Aorta (tissue), 5 donors: Measurements from ENCODE around the gene ZBTB44. TPM values are rescaled to one million over a fixed set of nuclear protein-coding genes. Genes with fewer than 3 reads are reported as not detected.
"Not testable (repeated sequence)": the region's sequence is repeated elsewhere in the genome, so short reads cannot be mapped to it uniquely, and the experiment has no call there.

Experiments used
- ATAC-seq: fragments of 200-7000 bp; cut with Tn5 transposase; one replicate; pipeline ENCODE4 v1.9.1; 2022; ENCODE audit warnings: moderate library complexity; ENCODE audit not compliant: low FRiP score
- DNase-seq, 2 donors: peaks; one replicate each; pipeline ENCODE4 v3.0.0-alpha.2; 2020
- H3K27ac ChIP-seq, 2 donors: one replicate each; pipeline ENCODE4 v1.5.1; 2013; ENCODE audit warnings: low read length in 2 of 2, mild to moderate bottlenecking in 2 of 2, moderate library complexity in 2 of 2, control low read depth in 1 of 2, inconsistent platforms in 1 of 2, low read depth in 1 of 2
- H3K27me3 ChIP-seq, 2 donors: one replicate each; pipeline ENCODE4 v1.6.1; 2013; ENCODE audit warnings: control low read depth in 1 of 2, low read length in 1 of 2, mild to moderate bottlenecking in 1 of 2, moderate library complexity in 1 of 2; ENCODE audit not compliant: insufficient read depth in 2 of 2, control insufficient read depth in 1 of 2
- H3K36me3 ChIP-seq, 2 donors: one replicate each; pipeline ENCODE4 v1.6.1; 2013; ENCODE audit warnings: control low read depth in 1 of 2, low read length in 1 of 2, mild to moderate bottlenecking in 1 of 2; ENCODE audit not compliant: insufficient read depth in 2 of 2, control insufficient read depth in 1 of 2
- H3K4me1 ChIP-seq, 2 donors: one replicate each; pipeline ENCODE4 v1.6.1; 2013; ENCODE audit warnings: low read length in 2 of 2, control low read depth in 1 of 2, mild to moderate bottlenecking in 1 of 2, moderate library complexity in 1 of 2; ENCODE audit not compliant: insufficient read depth in 2 of 2, control insufficient read depth in 1 of 2
- H3K4me3 ChIP-seq, 2 donors: one replicate each; pipeline ENCODE4 v1.5.1; 2013; ENCODE audit warnings: low read length in 2 of 2, control low read depth in 1 of 2, mild to moderate bottlenecking in 1 of 2
- H3K9me3 ChIP-seq: one replicate; pipeline ENCODE4 v1.6.1; 2013; ENCODE audit warnings: mild to moderate bottlenecking, low read length; ENCODE audit not compliant: control insufficient read depth
- WGBS, 2 donors: extraction: QIAGEN DNeasy Blood & Tissue Kit; methylation state at CpG; one replicate each; pipeline ENCODE4 v1.1.7; 2013; 5-methylcytosine and 5-hydroxymethylcytosine counted together
- intact Hi-C, 2 donors: fragments of 100-400 bp; cut with DNase I; formaldehyde crosslinking; loops; one replicate each; pipeline versions ENCODE4 v1.14.2 to v1.15.0; 2022
- polyA plus RNA-seq, 2 donors: library from polyadenylated mRNA; stranded (reverse); fragments of 200-250 nt; gene quantifications; one replicate each; pipeline ENCODE4 v1.2.3, GENCODE V29; 2013
- total RNA-seq, 2 donors: library from RNA; stranded (reverse); fragmentation: NEBNext Ultra II Directional; extraction: Animal tissue kit (Norgen Biotek cat#: 25700); gene quantifications; one replicate each; pipeline ENCODE4 v1.2.1, GENCODE V29; 2021
- donor health status: healthy with polysubstance abuse.
- donor health status: Bipolar disorder and iron deficiency.
- donor health status: DM: no; HTN: no; CAD: no.
- donor health status: DM: no; HTN: no; CAD: no.
- donor health status: DM: yes; HTN: yes; CAD: no.

ZBTB44 gene
- total and polyA plus RNA-seq, 4 donors, result 8.3 to 50.2 (median 23.2) TPM

DNA sequence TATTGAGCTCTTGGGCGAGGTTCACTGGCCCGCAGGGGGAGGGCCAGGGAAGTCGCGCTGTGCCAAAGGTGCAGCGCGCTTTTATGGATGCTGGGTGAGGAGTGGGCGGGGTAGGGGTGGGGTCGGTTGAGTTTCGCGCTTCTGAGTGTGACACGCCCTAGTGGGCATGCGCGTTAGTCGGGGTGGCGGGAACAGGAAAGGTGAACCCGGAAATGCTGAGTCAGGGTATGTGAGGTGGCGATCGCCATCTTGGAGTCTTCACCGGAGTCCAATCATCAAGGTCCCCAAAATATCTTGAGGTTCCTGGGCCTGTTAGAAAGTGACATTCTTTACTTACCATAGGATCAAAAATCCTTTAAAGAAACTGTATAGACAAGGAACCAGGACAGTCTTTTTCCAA, 16.7 kb upstream of the ZBTB44 start:
- intact Hi-C loops, H3K27ac ChIP-seq, H3K4me3 ChIP-seq, DNase-seq, H3K36me3 ChIP-seq, H3K9me3 ChIP-seq, H3K4me1 ChIP-seq, ATAC-seq, H3K27me3 ChIP-seq: not testable (repeated sequence)
- 96 to 99% methylated on average over 19 of the region's 19 CpGs for WGBS, 2 donors

DNA sequence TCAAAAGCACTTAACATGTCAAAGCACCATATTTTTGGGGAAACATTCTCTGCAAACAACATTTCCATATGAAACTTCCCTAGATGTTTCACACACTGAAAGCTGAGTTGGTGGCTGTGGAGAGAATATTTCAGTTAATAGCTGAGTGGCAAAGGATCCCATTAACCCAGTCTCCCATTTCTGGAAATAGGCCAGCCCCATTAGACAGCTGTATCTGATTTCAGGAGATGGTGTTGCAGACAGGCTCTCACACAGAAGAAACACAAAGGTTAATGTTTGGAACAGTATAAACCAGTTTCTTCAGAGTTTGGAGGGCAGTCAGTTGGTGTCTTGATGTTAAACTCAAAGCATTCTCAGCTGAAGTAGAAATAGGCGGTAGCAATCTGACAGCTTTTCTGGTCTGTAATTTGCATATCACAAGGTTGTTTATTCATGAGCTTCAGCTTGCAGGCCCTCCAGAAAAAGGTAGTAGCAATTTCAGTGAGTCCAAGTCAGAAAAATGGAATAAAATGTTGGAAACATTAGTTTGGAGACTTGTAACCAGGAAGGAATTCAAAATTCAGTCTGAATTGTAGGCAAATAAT, 15.5 kb upstream of the ZBTB44 start:
- intact Hi-C loops, result no loop called here
- no peaks in the 10 kb centered on the region for H3K36me3 ChIP-seq
- no peaks in the 10 kb centered on the region for H3K27me3 ChIP-seq
- no peak overlapping the region for H3K27ac ChIP-seq
- no peak for DNase-seq
- H3K4me3 ChIP-seq, result no peak overlapping the region
- 90 to 97% methylated on average over 1 of the region's 1 CpG for WGBS, 2 donors
- no peaks in the 10 kb centered on the region for H3K9me3 ChIP-seq
- no peak for ATAC-seq
- H3K4me1 ChIP-seq, result no peaks in the 10 kb centered on the region

DNA sequence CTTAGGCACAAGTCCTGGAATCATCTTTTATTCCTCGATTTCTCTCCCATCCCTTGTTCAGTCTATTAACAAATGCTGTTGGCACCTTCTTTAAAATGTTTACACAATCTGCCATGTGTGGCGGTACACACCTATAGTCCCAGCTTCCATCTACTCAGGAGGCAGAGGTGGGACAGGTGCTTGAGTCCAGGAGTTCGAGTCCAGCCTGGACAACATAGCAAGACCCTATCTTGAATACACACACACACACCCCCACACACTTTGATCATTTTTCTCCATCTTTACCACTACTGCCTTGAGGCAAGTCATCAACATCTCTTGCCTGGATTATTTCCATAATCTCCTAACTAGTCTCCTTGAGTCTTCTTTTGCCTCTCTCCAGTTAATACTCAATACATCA, 13.7 kb upstream of the ZBTB44 start:
- no peaks in the 10 kb centered on the region for H3K4me1 ChIP-seq
- 91 to 92% methylated on average over 3 of the region's 3 CpGs for WGBS, 2 donors
- ATAC-seq (no peak), DNase-seq (no peak)
- H3K4me3 ChIP-seq, result no peak overlapping the region
- intact Hi-C loops, result no loop called here
- no peaks in the 10 kb centered on the region for H3K36me3 ChIP-seq
- no peaks in the 10 kb centered on the region for H3K9me3 ChIP-seq
- no peaks in the 10 kb centered on the region for H3K27me3 ChIP-seq
- no peak overlapping the region for H3K27ac ChIP-seq

DNA sequence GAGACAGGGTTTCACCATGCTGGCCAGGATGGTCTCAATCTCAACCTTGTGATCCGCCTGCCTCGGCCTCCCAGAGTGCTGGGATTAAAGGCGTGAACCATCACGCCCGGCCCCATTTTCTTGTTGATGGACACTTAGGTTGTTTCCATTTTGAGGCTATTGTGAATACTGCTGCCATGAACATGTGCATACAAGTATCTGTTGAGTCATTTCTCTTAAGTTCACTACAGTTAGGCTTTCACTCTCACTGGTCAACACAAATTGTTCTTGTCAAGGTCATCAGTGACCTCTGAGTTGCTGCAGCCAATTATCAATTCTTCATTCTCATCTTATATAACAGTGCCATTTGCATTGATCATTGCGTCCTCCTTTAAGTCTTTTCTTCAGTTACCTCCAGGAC, 13.0 kb upstream of the ZBTB44 start:
- peaks cover 2% of the 10 kb centered on the region for H3K9me3 ChIP-seq
- intact Hi-C loops, result no loop called here
- H3K36me3 ChIP-seq, result no peaks in the 10 kb centered on the region
- no peak overlapping the region for H3K27ac ChIP-seq
- H3K4me1 ChIP-seq, result no peaks in the 10 kb centered on the region
- no peak for ATAC-seq
- no peaks in the 10 kb centered on the region for H3K27me3 ChIP-seq
- DNase-seq, result no peak
- WGBS, 2 donors, result 89 to 98% methylated on average over 6 of the region's 6 CpGs
- H3K4me3 ChIP-seq, result no peak overlapping the region

DNA sequence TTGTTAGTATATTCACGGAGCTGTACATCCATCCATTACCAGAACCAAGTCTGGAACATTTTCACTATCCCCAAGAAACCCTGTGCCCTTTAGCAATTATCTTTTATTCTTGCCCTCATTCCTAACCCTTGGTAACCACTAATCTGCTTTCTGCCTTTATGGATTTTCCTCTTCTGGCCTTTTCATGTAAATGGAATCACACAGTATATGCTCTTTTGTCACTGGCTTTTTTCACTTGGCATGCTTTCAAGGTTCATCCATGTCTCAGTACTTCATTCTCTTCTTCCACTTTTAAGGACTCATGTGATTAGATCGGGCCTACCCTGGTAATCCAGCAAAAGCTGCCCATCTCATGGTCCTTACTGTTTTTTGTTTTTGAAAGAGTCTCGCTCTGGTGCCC, 11.0 kb upstream of the ZBTB44 start:
- peaks cover 4% of the 10 kb centered on the region for H3K9me3 ChIP-seq
- H3K27me3 ChIP-seq, result no peaks in the 10 kb centered on the region
- DNase-seq (no peak), ATAC-seq (no peak)
- WGBS, 2 donors, result 88 to 92% methylated on average over 3 of the region's 3 CpGs
- H3K4me1 ChIP-seq, result no peaks in the 10 kb centered on the region
- intact Hi-C loops, result no loop called here
- H3K4me3 ChIP-seq, result no peak overlapping the region
- no peak overlapping the region for H3K27ac ChIP-seq
- H3K36me3 ChIP-seq, result no peaks in the 10 kb centered on the region

DNA sequence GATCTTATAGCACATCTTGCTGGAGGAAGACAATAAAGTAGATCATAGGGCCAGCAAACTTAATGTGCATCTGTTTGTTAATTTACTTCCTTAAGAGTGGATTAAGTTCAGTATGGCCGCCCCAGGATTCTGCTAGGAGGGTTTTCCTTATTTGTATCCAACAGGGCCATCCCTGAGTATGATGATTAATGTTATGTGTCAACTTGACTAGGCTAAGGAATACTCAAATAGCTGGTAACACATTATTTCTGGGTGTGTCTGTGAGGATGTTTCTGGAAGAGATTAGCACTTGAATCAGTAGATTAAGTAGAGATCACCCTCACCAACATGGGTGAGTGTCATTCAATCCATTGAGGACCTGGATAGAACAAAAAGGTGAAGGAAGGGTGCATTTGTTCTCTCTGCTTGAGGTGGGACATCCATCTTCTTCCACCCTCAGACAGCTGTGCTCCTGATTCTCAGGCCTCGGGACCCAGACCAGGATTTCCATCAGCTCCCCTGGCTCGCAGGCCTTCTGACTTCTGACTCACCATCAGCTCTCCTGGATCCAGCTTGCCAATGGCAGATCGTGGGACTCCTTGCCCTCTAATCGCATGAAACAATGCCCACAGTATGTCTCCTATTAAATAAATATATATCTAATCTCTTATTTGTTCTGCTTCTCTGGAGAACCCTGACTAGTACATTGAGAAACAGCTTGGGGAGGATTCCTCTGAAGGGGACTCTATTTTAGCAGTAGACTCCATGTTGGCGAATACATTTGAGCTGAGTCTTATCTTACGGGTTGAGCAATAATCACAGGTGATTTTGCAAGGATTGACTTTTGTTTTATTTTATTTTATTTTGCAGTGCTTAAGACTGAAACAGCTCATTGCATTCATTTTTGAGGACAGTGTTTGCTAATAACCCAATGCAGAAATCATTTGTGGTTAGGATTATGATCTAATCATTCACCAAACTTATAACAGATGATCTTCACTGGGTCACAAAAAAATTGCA, 9.0 kb upstream of the ZBTB44 start:
- DNase-seq (no peak), ATAC-seq (no peak)
- Histone ChIP-seq H3K9me3 (peaks cover 4% of the 10 kb centered on the region), H3K27ac (no peak overlapping the region), H3K27me3 (no peaks in the 10 kb centered on the region), H3K4me3 (no peak overlapping the region), H3K4me1 (no peaks in the 10 kb centered on the region), H3K36me3 (no peaks in the 10 kb centered on the region)
- 87 to 88% methylated on average over 7 of the region's 7 CpGs for WGBS, 2 donors
- intact Hi-C loops, result no loop called here

DNA sequence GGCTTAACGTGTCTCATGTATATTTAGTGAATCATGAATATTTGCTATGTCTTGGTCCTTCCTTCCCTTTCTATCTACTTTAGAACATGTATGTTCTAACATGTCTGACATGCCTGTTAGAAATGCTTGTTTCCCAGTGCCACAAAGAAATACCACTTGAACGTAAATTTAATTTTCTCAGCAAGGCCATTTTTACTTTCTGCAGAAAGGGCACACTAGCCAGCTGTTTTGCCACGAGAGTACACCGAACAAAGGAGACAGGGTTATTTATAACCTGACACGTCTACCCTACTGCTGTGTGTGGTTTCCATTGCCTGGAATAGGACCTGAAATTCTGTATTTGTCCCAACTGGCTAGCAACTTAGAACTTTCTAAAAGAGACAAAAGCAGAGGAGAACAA, 7.4 kb upstream of the ZBTB44 start:
- no peaks in the 10 kb centered on the region for H3K27me3 ChIP-seq
- H3K4me1 ChIP-seq, result no peaks in the 10 kb centered on the region
- 60 to 68% methylated on average over 5 of the region's 5 CpGs for WGBS, 2 donors

DNA sequence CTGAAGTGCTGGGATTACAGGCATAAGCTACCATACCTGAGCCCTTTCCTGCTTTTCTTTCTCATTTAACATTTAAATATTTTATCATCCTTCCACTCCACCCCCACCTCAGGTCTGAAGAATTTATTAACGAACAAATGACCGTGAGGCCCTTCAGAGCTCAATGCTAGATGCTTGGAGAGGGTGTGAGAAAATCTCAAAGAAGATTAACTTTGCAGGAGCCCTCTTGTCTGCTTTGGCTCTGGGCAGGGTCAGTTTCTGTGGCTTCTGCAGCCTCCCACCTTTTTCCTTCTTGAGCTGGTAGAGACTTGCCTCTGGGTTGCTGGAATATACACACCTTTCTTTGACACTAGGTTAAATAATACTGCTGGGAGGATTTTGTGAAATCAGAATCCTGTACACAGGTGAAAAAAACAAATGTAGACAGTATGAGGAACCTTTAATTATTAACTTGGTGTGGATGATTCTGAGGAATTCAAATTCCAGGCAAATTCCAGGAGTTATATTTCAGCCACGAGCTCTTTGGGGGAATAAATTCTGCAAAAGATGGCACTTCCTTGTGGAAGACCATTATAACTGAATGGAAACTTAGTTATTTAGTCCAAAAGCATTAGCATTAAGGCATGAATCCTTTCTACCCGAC, 3.4 kb upstream of the ZBTB44 start:
- DNase-seq (no peak), ATAC-seq (no peak)
- peaks cover 4% of the 10 kb centered on the region for H3K9me3 ChIP-seq
- H3K27ac ChIP-seq, result no peak overlapping the region
- H3K4me1 ChIP-seq, result no peaks in the 10 kb centered on the region
- intact Hi-C loops, result loop anchor here in 1 of 2 donors (10.0 kb wide), 1 partner anchor 73 kb away; no protein-coding TSS in a partner anchor
- H3K4me3 ChIP-seq, result no peak overlapping the region
- 76 to 82% methylated on average over 4 of the region's 4 CpGs for WGBS, 2 donors
- H3K36me3 ChIP-seq, result no peaks in the 10 kb centered on the region
- no peaks in the 10 kb centered on the region for H3K27me3 ChIP-seq

More for the DNA sequence above, 7.4 kb upstream of the ZBTB44 start:
- H3K9me3 ChIP-seq, result peaks cover 4% of the 10 kb centered on the region
- no peak for DNase-seq
- no peak overlapping the region for H3K4me3 ChIP-seq
- no peak overlapping the region for H3K27ac ChIP-seq
- no peaks in the 10 kb centered on the region for H3K36me3 ChIP-seq
- intact Hi-C loops, result no loop called here
- ATAC-seq, result no peak
